ENCODE measurements around the gene RPL22.

RPL22 gene

GRCh38 chr1:6202256-6202655 is 2.9 kb upstream of the RPL22 start:
- H3K27me3 ChIP-seq: peaks cover 63% of the 10 kb centered on the region
- H3K36me3 ChIP-seq: no peaks in the 10 kb centered on the region
- no peak overlapping the region for H3K4me3 ChIP-seq (ENCODE audit: low read depth in 1 of 2, low read length in 1 of 2)
- no peak for TF ChIP-seq CTCF (IDR thresholded peaks at IDR 0.05)
- peaks cover 29 to 44% of the 10 kb centered on the region in 2 experiments for H3K4me1 ChIP-seq (ENCODE audit: control insufficient read depth in 1 of 2, insufficient read depth in 1 of 2, low read depth in 1 of 2, low read length in 1 of 2)
- no peaks in the 10 kb centered on the region for H3K9me3 ChIP-seq
- no peak overlapping the region for H3K27ac ChIP-seq

GRCh38 chr1:6200188-6200809 is 904 bp upstream of the RPL22 start:
- H3K4me3 ChIP-seq (ENCODE audit: low read depth in 1 of 2, low read length in 1 of 2): peak overlapping the region; percentile 73 to 74

GRCh38 chr1:6198646-6199297 is 623 bp downstream of the RPL22 start:
- H3K4me1 ChIP-seq (ENCODE audit: control insufficient read depth in 1 of 2, insufficient read depth in 1 of 2, low read depth in 1 of 2, low read length in 1 of 2): peaks cover 14 to 24% of the 10 kb centered on the region in 2 experiments
- peak overlapping the region; percentile 73 to 74 for H3K4me3 ChIP-seq (ENCODE audit: low read depth in 1 of 2, low read length in 1 of 2)
- peaks cover 28% of the 10 kb centered on the region for H3K27me3 ChIP-seq
- H3K9me3 ChIP-seq: no peaks in the 10 kb centered on the region
- no peak for TF ChIP-seq CTCF (IDR thresholded peaks at IDR 0.05)
- peak overlapping the region; percentile 57 for H3K27ac ChIP-seq
- H3K36me3 ChIP-seq: peaks cover 11% of the 10 kb centered on the region

More at GRCh38 chr1:6200188-6200809, 904 bp upstream of the RPL22 start:
- no peaks in the 10 kb centered on the region for H3K9me3 ChIP-seq
- peaks cover 43% of the 10 kb centered on the region for H3K27me3 ChIP-seq
- no peak for TF ChIP-seq CTCF (IDR thresholded peaks at IDR 0.05)
- peaks cover 18 to 31% of the 10 kb centered on the region in 2 experiments for H3K4me1 ChIP-seq (ENCODE audit: control insufficient read depth in 1 of 2, insufficient read depth in 1 of 2, low read depth in 1 of 2, low read length in 1 of 2)
- H3K27ac ChIP-seq: peak overlapping the region; percentile 57
- no peaks in the 10 kb centered on the region for H3K36me3 ChIP-seq

GRCh38 chr1:6197746-6198427 is 1.5 kb downstream of the RPL22 start:
- Histone ChIP-seq H3K4me1 (ENCODE audit: control insufficient read depth in 1 of 2, insufficient read depth in 1 of 2, low read depth in 1 of 2, low read length in 1 of 2) (peaks cover 14 to 24% of the 10 kb centered on the region in 2 experiments), H3K27me3 (peaks cover 19% of the 10 kb centered on the region), H3K36me3 (peaks cover 18% of the 10 kb centered on the region), H3K4me3 (ENCODE audit: low read depth in 1 of 2, low read length in 1 of 2) (no peak overlapping the region), H3K9me3 (no peaks in the 10 kb centered on the region), H3K27ac (no peak overlapping the region)
- TF ChIP-seq CTCF (IDR thresholded peaks at IDR 0.05): no peak

GRCh38 chr1:6191968-6192367 is 7.4 kb downstream of the RPL22 start:
- no peak for TF ChIP-seq CTCF (IDR thresholded peaks at IDR 0.05)
- Histone ChIP-seq H3K4me3 (ENCODE audit: low read depth in 1 of 2, low read length in 1 of 2) (no peak overlapping the region), H3K27me3 (no peaks in the 10 kb centered on the region), H3K27ac (no peak overlapping the region), H3K9me3 (no peaks in the 10 kb centered on the region), H3K4me1 (ENCODE audit: control insufficient read depth in 1 of 2, insufficient read depth in 1 of 2, low read depth in 1 of 2, low read length in 1 of 2) (no peaks in the 10 kb centered on the region), H3K36me3 (peaks cover 50% of the 10 kb centered on the region)
